CD14-positive monocyte (primary cell): ENCODE results near the gene COL13A1. TPM values are rescaled to one million over a fixed set of nuclear protein-coding genes. Genes with fewer than 3 reads are reported as not detected.

Experiments used
- DNase-seq, 3 donors: peaks; one replicate each; pipeline ENCODE4 v3.0.0-alpha.2; 2011 to 2022
- H2AFZ ChIP-seq: 2 replicates; pipeline ENCODE4 v1.6.0; 2012; ENCODE audit warnings: mild to moderate bottlenecking, low read depth, low read length, inconsistent platforms; ENCODE audit not compliant: insufficient read depth, poor library complexity, severe bottlenecking
- H3K27ac ChIP-seq, 2 donors: 1 replicate in 1 of 2; 2 replicates in 1 of 2; pipeline ENCODE4 v1.5.1; 2012 to 2013; ENCODE audit warnings: low read length in 2 of 2, control low read depth in 1 of 2, inconsistent platforms in 1 of 2, low read depth in 1 of 2, mild to moderate bottlenecking in 1 of 2
- H3K27me3 ChIP-seq, 2 donors: one replicate each; pipeline versions ENCODE4 v1.6.0 to v1.6.1; 2011 to 2013; ENCODE audit warnings: low read length in 2 of 2; ENCODE audit not compliant: control insufficient read depth in 2 of 2, insufficient read depth in 2 of 2
- H3K36me3 ChIP-seq, 2 donors: replicated peaks in 1 of 2; 1 replicate in 1 of 2; 2 replicates in 1 of 2; pipeline versions ENCODE4 v1.5.1 to v1.6.1; 2012 to 2013; ENCODE audit warnings: low read length in 2 of 2, control low read depth in 1 of 2, inconsistent platforms in 1 of 2, mild to moderate bottlenecking in 1 of 2; ENCODE audit not compliant: insufficient read depth in 2 of 2, control insufficient read depth in 1 of 2
- H3K4me1 ChIP-seq, 2 donors: 1 replicate in 1 of 2; 2 replicates in 1 of 2; pipeline versions ENCODE4 v1.5.1 to v1.6.1; 2012 to 2013; ENCODE audit warnings: low read length in 2 of 2, control low read depth in 1 of 2, inconsistent platforms in 1 of 2, mild to moderate bottlenecking in 1 of 2, moderate library complexity in 1 of 2; ENCODE audit not compliant: insufficient read depth in 2 of 2, control insufficient read depth in 1 of 2
- H3K4me2 ChIP-seq: replicated peaks from 2 replicates; pipeline ENCODE3; 2012; ENCODE audit warnings: low read length, moderate library complexity, mild to moderate bottlenecking; ENCODE audit not compliant: poor library complexity, severe bottlenecking; ENCODE audit errors: extremely low read depth
- H3K4me3 ChIP-seq, 3 experiments: fragments of 200-600 bp in 1 of 3; sonication (generic) in 1 of 3; replicated peaks in 1 of 3; 1 replicate in 2 of 3; 2 replicates in 1 of 3; pipeline ENCODE4 v1.5.1; 2011 to 2013; ENCODE audit warnings: low read length in 3 of 3, mild to moderate bottlenecking in 3 of 3, control low read depth in 2 of 3, low read depth in 2 of 3, inconsistent platforms in 1 of 3, moderate library complexity in 1 of 3
- H3K79me2 ChIP-seq: 2 replicates; pipeline ENCODE4 v1.6.0; 2012; ENCODE audit warnings: mild to moderate bottlenecking, control low read depth, inconsistent platforms, low read length, moderate library complexity; ENCODE audit not compliant: insufficient read depth
- H3K9ac ChIP-seq: 2 replicates; pipeline ENCODE4 v1.6.0; 2017; ENCODE audit warnings: low read length, mild to moderate bottlenecking; ENCODE audit not compliant: insufficient read depth, poor library complexity, severe bottlenecking
- H3K9me3 ChIP-seq, 2 donors: replicated peaks in 1 of 2; 1 replicate in 1 of 2; 2 replicates in 1 of 2; pipeline versions ENCODE4 v1.5.1 to v1.6.1; 2012 to 2013; ENCODE audit warnings: low read length in 2 of 2, control low read depth in 1 of 2; ENCODE audit not compliant: control insufficient read depth in 1 of 2, insufficient read depth in 1 of 2
- H4K20me1 ChIP-seq: 2 replicates; pipeline ENCODE4 v1.6.0; 2012; ENCODE audit warnings: mild to moderate bottlenecking, low read length, control low read depth, moderate library complexity; ENCODE audit not compliant: insufficient read depth
- H3K27ac Mint-ChIP-seq, 7 donors: one replicate each; pipeline ENCODE4 v1.8.0; 2020; ENCODE audit warnings: mild to moderate bottlenecking in 7 of 7, mixed read lengths in 7 of 7, moderate library complexity in 6 of 7, inconsistent platforms in 2 of 7
- H3K27me3 Mint-ChIP-seq, 3 donors: one replicate each; pipeline ENCODE4 v1.8.0; 2021 to 2022; ENCODE audit warnings: low read depth in 3 of 3, mild to moderate bottlenecking in 3 of 3, mixed read lengths in 3 of 3, moderate library complexity in 3 of 3, inconsistent platforms in 1 of 3
- H3K36me3 Mint-ChIP-seq, 2 donors: one replicate each; pipeline ENCODE4 v1.8.0; 2020; ENCODE audit warnings: mixed read lengths in 2 of 2, inconsistent platforms in 1 of 2, mild to moderate bottlenecking in 1 of 2
- H3K4me1 Mint-ChIP-seq: one replicate; pipeline ENCODE4 v1.8.0; 2020; ENCODE audit warnings: mild to moderate bottlenecking, mixed read lengths
- H3K4me3 Mint-ChIP-seq, 2 donors: one replicate each; pipeline ENCODE4 v1.8.0; 2020; ENCODE audit warnings: mild to moderate bottlenecking in 2 of 2, mixed read lengths in 2 of 2, moderate library complexity in 1 of 2
- H3K9me3 Mint-ChIP-seq, 7 donors: one replicate each; pipeline ENCODE4 v1.8.0; 2020 to 2022; ENCODE audit warnings: mixed read lengths in 7 of 7, mild to moderate bottlenecking in 6 of 7, moderate library complexity in 6 of 7, inconsistent platforms in 2 of 7
- CTCF ChIP-seq: fragments of 200-600 bp; IDR thresholded peaks from one replicate; pipeline ENCODE4 v1.8.0; 2022; ENCODE audit warnings: antibody characterized with exemption, mild to moderate bottlenecking
- WGBS: methylation state at CpG from one replicate; pipeline ENCODE4 v1.1.5; 2013; ENCODE audit warnings: missing lambda C conversion rate; ENCODE audit not compliant: insufficient coverage; 5-methylcytosine and 5-hydroxymethylcytosine counted together
- intact Hi-C, 2 donors: fragments of 100-400 bp; cut with micrococcal nuclease; formaldehyde crosslinking; loops; one replicate each; pipeline versions ENCODE4 v1.15.0 to v1.15.1; 2023
- polyA plus RNA-seq, 3 donors: library from polyadenylated mRNA; depleted of rRNA in 1 of 3; unstranded in 2 of 3; stranded (reverse) in 1 of 3; fragments of 300-500 nt in 2 of 3; fragments of >200 nt in 1 of 3; fragmentation: Illumina TruSeq in 2 of 3; gene quantifications; 1 replicate in 2 of 3; 2 replicates in 1 of 3; pipeline ENCODE4 v1.2.3, GENCODE V29; 2012 to 2021

Gene COL13A1
- polyA plus RNA-seq, 3 donors: not detected

- intact Hi-C loops: no loop called here
- H3K79me2 ChIP-seq: no peaks in the 10 kb centered on the region
- no peaks in the 10 kb centered on the region for H3K27me3 ChIP-seq
- H4K20me1 ChIP-seq: no peaks in the 10 kb centered on the region
- Mint-ChIP-seq H3K27me3 (peaks cover 5 to 6% (median 6%) of the 10 kb centered on the region in 3 donors), H3K4me3 (peak overlapping the region in 1 of 2 donors; percentile 6), H3K4me1 (peaks cover 49% of the 10 kb centered on the region), H3K9me3 (peaks cover 0 to 2% (median 0%) of the 10 kb centered on the region in 7 donors), H3K36me3 (no peaks in the 10 kb centered on the region), H3K27ac (peak overlapping the region; percentile 71 to 94 (median 77))
- H3K9me3 ChIP-seq: no peaks in the 10 kb centered on the region
- H3K4me2 ChIP-seq: peak overlapping the region; percentile 49
- no peak for DNase-seq
- peak overlapping the region in 1 of 3 experiments; percentile 55 for H3K4me3 ChIP-seq
- peaks cover 40 to 51% of the 10 kb centered on the region in 2 donors for H3K4me1 ChIP-seq
- TF ChIP-seq CTCF: peak; percentile 52
- 59% methylated on average over 11 of the region's 12 CpGs for WGBS
- peak overlapping the region; percentile 54 for H3K9ac ChIP-seq
- H3K36me3 ChIP-seq: no peaks in the 10 kb centered on the region
- peak overlapping the region; percentile 60 to 84 for H3K27ac ChIP-seq
- peak overlapping the region; percentile 64 for H2AFZ ChIP-seq
These were observed 159.5 kb downstream of the COL13A1 start for GRCh38 chr10:69960988-69961880.

- Histone ChIP-seq H3K27ac (peak overlapping the region; percentile 60 to 84), H3K9ac (no peak overlapping the region), H3K36me3 (no peaks in the 10 kb centered on the region), H3K4me3 (peak overlapping the region in 1 of 3 experiments; percentile 34), H3K9me3 (no peaks in the 10 kb centered on the region), H2AFZ (peak overlapping the region; percentile 64), H3K79me2 (no peaks in the 10 kb centered on the region), H3K4me2 (peak overlapping the region; percentile 49), H3K4me1 (peaks cover 40 to 49% of the 10 kb centered on the region in 2 donors), H4K20me1 (no peaks in the 10 kb centered on the region), H3K27me3 (no peaks in the 10 kb centered on the region)
- Mint-ChIP-seq H3K36me3 (no peaks in the 10 kb centered on the region), H3K27me3 (peaks cover 4 to 8% (median 8%) of the 10 kb centered on the region in 3 donors), H3K4me1 (peaks cover 49% of the 10 kb centered on the region), H3K4me3 (peak overlapping the region in 1 of 2 donors; percentile 6), H3K27ac (peak overlapping the region in 3 of 7 donors; percentile 29 to 75 (median 47)), H3K9me3 (peaks cover 0 to 2% (median 0%) of the 10 kb centered on the region in 7 donors)
- no peak for TF ChIP-seq CTCF
- no peak for DNase-seq
- intact Hi-C loops: no loop called here
- 90% methylated on average over 4 of the region's 17 CpGs for WGBS
These were observed 160.4 kb downstream of the COL13A1 start for GRCh38 chr10:69961881-69962745.
